Parathyroid adenoma (tissue), 2 donors: ENCODE results near the gene FAM131C.

Experiments used
- H2AFZ ChIP-seq: fragments of 300-600 bp; sonication (generic); one replicate; pipeline ENCODE4 v1.7.0; 2017; ENCODE audit warnings: antibody characterized with exemption, mild to moderate bottlenecking
- H3K27ac ChIP-seq: fragments of 300-600 bp; sonication (generic); one replicate; pipeline ENCODE4 v1.7.0; 2017
- H3K27me3 ChIP-seq: fragments of 300-600 bp; sonication (generic); one replicate; pipeline ENCODE4 v1.7.0; 2017; ENCODE audit warnings: low read length; ENCODE audit not compliant: control insufficient read depth, insufficient read depth
- H3K36me3 ChIP-seq: fragments of 300-600 bp; sonication (generic); one replicate; pipeline ENCODE4 v1.7.0; 2017; ENCODE audit warnings: low read length; ENCODE audit not compliant: control insufficient read depth, insufficient read depth
- H3K4me1 ChIP-seq: fragments of 300-600 bp; sonication (generic); one replicate; pipeline ENCODE4 v1.7.0; 2017; ENCODE audit warnings: control low read depth
- H3K4me2 ChIP-seq: fragments of 300-600 bp; sonication (generic); one replicate; pipeline ENCODE4 v1.7.0; 2017; ENCODE audit warnings: low read length
- H3K4me3 ChIP-seq: fragments of 300-600 bp; sonication (generic); one replicate; pipeline ENCODE4 v1.7.0; 2017; ENCODE audit warnings: low read depth, low read length
- H3K79me2 ChIP-seq: fragments of 300-600 bp; sonication (generic); one replicate; pipeline ENCODE4 v1.7.0; 2017; ENCODE audit warnings: control low read depth
- H3K9ac ChIP-seq: fragments of 300-600 bp; sonication (generic); one replicate; pipeline ENCODE4 v1.7.0; 2017; ENCODE audit warnings: mild to moderate bottlenecking
- H3K9me3 ChIP-seq: fragments of 300-600 bp; sonication (generic); one replicate; pipeline ENCODE4 v1.7.0; 2017; ENCODE audit warnings: low read length; ENCODE audit not compliant: control insufficient read depth
- TF ChIP-seq, protein P1 (sequence below): fragments of 300-600 bp; sonication (generic); IDR thresholded peaks from one replicate; pipeline ENCODE4 v1.7.0; 2017; ENCODE audit warnings: antibody characterized with exemption, mild to moderate bottlenecking
- donor health status: primary hyperparathyroidism.

The FAM131C gene

DNA sequence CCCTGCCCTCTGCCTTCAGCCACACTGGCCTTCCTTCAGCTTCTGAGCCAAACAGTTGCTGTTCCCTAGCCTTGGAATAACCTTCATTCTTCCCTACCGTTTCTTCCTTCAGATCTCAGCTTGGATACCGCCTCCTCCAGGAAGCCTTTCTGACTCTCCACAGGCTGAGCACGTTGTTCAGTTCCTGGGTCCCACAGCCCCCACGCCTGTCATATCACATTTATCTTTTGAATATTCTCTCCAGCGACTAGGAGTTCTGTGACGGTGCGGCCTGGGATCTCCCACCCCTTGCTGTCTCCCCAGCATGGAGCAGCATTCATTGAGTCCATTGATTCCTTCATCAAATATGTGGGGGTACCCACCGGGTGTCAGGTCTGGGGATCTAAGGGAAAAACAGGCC is 43.2 kb upstream of the FAM131C start:
- TF ChIP-seq, protein P1, sequence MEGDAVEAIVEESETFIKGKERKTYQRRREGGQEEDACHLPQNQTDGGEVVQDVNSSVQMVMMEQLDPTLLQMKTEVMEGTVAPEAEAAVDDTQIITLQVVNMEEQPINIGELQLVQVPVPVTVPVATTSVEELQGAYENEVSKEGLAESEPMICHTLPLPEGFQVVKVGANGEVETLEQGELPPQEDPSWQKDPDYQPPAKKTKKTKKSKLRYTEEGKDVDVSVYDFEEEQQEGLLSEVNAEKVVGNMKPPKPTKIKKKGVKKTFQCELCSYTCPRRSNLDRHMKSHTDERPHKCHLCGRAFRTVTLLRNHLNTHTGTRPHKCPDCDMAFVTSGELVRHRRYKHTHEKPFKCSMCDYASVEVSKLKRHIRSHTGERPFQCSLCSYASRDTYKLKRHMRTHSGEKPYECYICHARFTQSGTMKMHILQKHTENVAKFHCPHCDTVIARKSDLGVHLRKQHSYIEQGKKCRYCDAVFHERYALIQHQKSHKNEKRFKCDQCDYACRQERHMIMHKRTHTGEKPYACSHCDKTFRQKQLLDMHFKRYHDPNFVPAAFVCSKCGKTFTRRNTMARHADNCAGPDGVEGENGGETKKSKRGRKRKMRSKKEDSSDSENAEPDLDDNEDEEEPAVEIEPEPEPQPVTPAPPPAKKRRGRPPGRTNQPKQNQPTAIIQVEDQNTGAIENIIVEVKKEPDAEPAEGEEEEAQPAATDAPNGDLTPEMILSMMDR: no peak
- no peak overlapping the region for H3K9ac ChIP-seq
- H3K27ac ChIP-seq: no peak overlapping the region
- no peak overlapping the region for H3K4me2 ChIP-seq
- H3K36me3 ChIP-seq: no peaks in the 10 kb centered on the region
- no peak overlapping the region for H2AFZ ChIP-seq
- H3K4me1 ChIP-seq: no peaks in the 10 kb centered on the region
- no peaks in the 10 kb centered on the region for H3K9me3 ChIP-seq
- H3K4me3 ChIP-seq: no peak overlapping the region
- no peaks in the 10 kb centered on the region for H3K79me2 ChIP-seq
- no peaks in the 10 kb centered on the region for H3K27me3 ChIP-seq

DNA sequence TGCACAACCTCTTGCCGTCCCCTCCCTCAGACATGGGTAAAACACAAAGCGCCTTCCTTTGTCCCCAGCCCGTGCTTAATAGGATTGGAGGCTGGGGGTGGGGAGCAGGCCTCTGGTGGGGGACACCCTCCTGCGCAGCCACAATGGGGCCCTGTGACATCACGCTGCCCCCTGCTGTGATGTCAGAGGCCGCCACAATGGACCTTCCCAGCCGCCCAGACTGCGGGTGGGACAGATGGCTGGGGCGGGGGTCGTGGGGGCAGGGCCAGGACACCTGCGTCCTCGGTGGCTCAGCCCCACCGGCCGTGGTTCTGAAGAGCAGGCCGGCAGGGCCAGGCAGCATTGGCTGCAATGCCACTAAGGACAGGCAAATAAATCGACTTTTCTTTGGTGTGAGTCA is 42.6 kb upstream of the FAM131C start:
- no peaks in the 10 kb centered on the region for H3K27me3 ChIP-seq
- no peak overlapping the region for H3K4me2 ChIP-seq
- H3K79me2 ChIP-seq: no peaks in the 10 kb centered on the region
- H3K4me1 ChIP-seq: no peaks in the 10 kb centered on the region
- TF ChIP-seq, protein P1: no peak
- H3K9ac ChIP-seq: no peak overlapping the region
- H3K9me3 ChIP-seq: no peaks in the 10 kb centered on the region
- no peak overlapping the region for H2AFZ ChIP-seq
- no peak overlapping the region for H3K27ac ChIP-seq
- H3K4me3 ChIP-seq: no peak overlapping the region
- no peaks in the 10 kb centered on the region for H3K36me3 ChIP-seq

DNA sequence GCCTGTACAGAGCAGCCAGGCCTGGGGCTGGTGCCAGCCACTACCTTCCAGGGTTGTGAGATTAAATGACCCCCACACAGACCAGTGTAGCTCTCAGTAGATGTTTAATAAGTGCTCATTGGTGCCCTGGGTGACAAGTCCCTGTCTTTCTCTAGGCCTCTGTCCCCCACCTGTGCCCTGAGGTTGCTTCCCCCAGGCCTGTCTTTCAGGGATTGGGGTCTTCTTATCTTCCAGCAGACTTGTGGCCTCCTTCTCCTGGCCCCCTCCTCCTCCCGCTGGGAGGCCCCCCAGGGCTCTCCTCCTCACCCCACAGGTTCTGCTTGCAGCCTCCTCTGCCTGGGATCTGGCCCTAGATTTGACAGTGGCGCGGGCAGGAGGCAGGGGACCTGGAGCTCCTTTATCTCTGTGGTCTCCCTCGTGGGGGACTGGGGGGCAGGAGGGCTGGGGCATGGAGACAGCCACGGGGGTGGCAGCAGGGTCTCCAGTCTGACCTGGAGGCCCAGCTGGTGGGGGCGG is 42.1 kb upstream of the FAM131C start:
- Histone ChIP-seq H3K9me3 (no peaks in the 10 kb centered on the region), H2AFZ (no peak overlapping the region), H3K4me3 (no peak overlapping the region), H3K4me1 (no peaks in the 10 kb centered on the region), H3K27ac (no peak overlapping the region), H3K27me3 (no peaks in the 10 kb centered on the region), H3K79me2 (no peaks in the 10 kb centered on the region), H3K36me3 (no peaks in the 10 kb centered on the region), H3K9ac (no peak overlapping the region), H3K4me2 (no peak overlapping the region)
- TF ChIP-seq, protein P1: no peak

DNA sequence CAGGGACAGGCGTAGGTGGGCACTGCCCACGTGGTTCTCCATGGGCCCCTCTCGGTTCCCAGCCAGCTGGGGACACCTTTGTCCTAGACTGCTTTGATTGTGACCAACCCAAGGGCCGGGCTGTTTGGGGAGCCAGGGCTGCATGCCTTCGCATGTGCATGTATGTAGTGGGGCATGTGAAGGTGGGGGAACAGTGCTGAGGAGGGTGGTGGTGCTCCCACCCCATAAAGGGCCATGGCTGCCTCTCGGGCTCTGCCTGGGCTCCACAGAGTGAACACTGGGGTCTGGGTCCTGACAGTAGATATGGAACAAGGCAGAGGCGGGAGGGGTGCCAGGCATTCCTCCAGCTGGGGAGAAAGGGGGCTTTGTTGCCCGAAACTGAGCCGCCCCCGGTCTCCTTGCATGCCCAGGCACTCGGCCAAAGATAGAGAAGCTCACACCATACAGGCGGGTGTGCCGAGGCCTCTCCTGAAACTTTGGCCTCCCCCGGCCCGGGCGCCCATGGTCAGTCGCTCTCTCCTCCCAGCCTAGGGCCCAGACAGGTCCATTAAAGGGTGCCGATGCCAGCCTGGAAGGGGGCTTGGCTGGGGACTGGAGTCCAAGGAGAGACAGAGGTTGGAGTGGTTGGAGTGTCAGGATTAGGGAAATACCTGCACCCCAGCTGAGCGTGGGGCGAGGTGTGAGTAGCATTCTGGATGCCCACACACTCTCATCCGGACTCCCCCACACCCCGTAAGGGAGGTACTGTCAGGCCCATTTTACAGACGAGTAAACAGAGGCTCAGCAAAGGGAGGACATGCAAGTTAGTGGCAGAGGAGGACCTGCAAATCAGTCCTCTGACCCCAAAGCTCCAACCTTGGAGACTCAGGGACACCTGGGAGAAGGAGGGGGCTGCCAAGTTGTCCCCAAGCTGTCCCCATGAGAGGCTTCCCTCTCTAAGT is 41.3 kb upstream of the FAM131C start:
- no peaks in the 10 kb centered on the region for H3K27me3 ChIP-seq
- H3K9me3 ChIP-seq: no peaks in the 10 kb centered on the region
- no peak overlapping the region for H3K9ac ChIP-seq
- no peak overlapping the region for H2AFZ ChIP-seq
- no peaks in the 10 kb centered on the region for H3K79me2 ChIP-seq
- no peak overlapping the region for H3K4me2 ChIP-seq
- no peaks in the 10 kb centered on the region for H3K36me3 ChIP-seq
- no peaks in the 10 kb centered on the region for H3K4me1 ChIP-seq
- H3K27ac ChIP-seq: no peak overlapping the region
- TF ChIP-seq, protein P1: no peak
- H3K4me3 ChIP-seq: no peak overlapping the region
